Measurements from ENCODE around the gene ARL9. TPM values are rescaled to one million over a fixed set of nuclear protein-coding genes. Genes with fewer than 3 reads are reported as not detected.

Gene ARL9
- total and polyA plus RNA-seq, 9 of the 15 experiments (the other 6 are each of a cell fraction or from before 2014, with no cell fraction given) = 0.10 to 0.15 (median 0.11) TPM; not detected in 6

DNA sequence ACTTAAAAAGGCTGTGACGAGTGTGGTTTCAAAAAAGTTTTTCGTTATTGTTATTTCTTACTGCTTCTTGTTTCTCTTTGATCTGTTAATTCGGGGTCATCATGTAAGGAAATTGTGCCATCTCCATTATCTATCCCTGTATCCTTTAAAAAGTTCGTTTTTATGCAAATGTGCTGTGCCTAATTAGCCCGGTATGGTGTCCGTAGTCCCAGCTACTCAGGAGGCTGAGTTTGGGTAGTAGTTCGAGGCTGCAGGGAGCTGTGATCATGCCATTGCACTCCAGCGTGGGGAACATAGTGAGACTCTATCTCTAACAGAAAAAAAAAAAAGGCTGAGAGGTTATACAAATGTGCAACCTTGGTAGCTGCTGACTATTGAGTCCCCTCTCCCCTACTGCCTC, 45.1 kb downstream of the ARL9 start:
- no peak overlapping the region for H2AFZ ChIP-seq (ENCODE audit: low read depth, low read length)
- no peak overlapping the region for H3K4me2 ChIP-seq (ENCODE audit: insufficient read depth, low read length)
- H3K9me3 ChIP-seq (replicated peaks; ENCODE audit: control insufficient read depth, insufficient read depth, low read depth, low read length) = no peaks in the 10 kb centered on the region
- H4K20me1 ChIP-seq (replicated peaks; ENCODE audit: control insufficient read depth, insufficient read depth, low read length) = no peaks in the 10 kb centered on the region
- H3K27ac ChIP-seq (ENCODE audit: extremely low read depth, low read depth, low read length) = no peak overlapping the region
- no peaks in the 10 kb centered on the region for H3K4me1 ChIP-seq (replicated peaks in 1 of 2; ENCODE audit: control insufficient read depth in 2 of 2, insufficient read depth in 2 of 2, low read length in 2 of 2)
- BruUV-seq (replicated peaks) = no TSS peak
- ATAC-seq (peak; percentile 55), FAIRE-seq (no peak), DNase-seq (ENCODE audit: extremely low read depth in 1 of 4, low spot score in 3 of 4) (no peak)
- no peaks in the 10 kb centered on the region for H3K79me2 ChIP-seq (ENCODE audit: control insufficient read depth, insufficient read depth, low read length)
- CTCF ChIA-PET (ENCODE audit: low intra/inter-chr PET ratio) = interaction anchor here (0.6 kb wide), 1 partner anchor 102 kb away, joined by 3 read pairs; no protein-coding TSS in a partner anchor
- H3K9me1 ChIP-seq (ENCODE audit: control insufficient read depth, insufficient read depth, low read length) = no peaks in the 10 kb centered on the region
- POLR2A ChIA-PET = interaction anchor here (1.5 kb wide), 1 partner anchor 163 kb away, joined by 4 read pairs; the partner anchor contains the start of gene AASDH
- in situ Hi-C loops (cut with MboI) (no loop called here), intact Hi-C loops (cut with micrococcal nuclease) (no loop called here)
- H3K9ac ChIP-seq (ENCODE audit: insufficient read depth in 1 of 2, low read depth in 2 of 2, low read length in 2 of 2) = no peak overlapping the region
- no peaks in the 10 kb centered on the region for H3K36me3 ChIP-seq (ENCODE audit: control insufficient read depth, insufficient read depth, low read length)
- no peak overlapping the region for H3K4me3 ChIP-seq
- H3K27me3 ChIP-seq (ENCODE audit: control insufficient read depth in 2 of 2, insufficient read depth in 2 of 2, low read length in 2 of 2) = no peaks in the 10 kb centered on the region
- WGBS (ENCODE audit: insufficient coverage, low coverage, missing lambda C conversion rate) = 22% methylated on average over 8 of the region's 8 CpGs
- TF ChIP-seq POLR3G (IDR thresholded peaks at IDR 0.05; ENCODE audit: extremely low read depth, insufficient read length, insufficient replicate concordance) = no peak
- no peak for TF ChIP-seq MGA (IDR thresholded peaks at IDR 0.05)
- TF ChIP-seq ZNF398 (CRISPR knock-in tag; IDR thresholded peaks at IDR 0.05) = no peak
- TF ChIP-seq C11orf30 (IDR thresholded peaks at IDR 0.05; ENCODE audit: low read depth) = 0 out of 2 replicates have a peak, but pooled peaks have one; percentile 1
- TF ChIP-seq PML (IDR thresholded peaks at IDR 0.05; ENCODE audit: low read length) = no peak
- TF ChIP-seq SMARCC2 (IDR thresholded peaks at IDR 0.05; ENCODE audit: low read depth) = no peak

Data from K562 (cell line).